ENCODE results near the gene OTOS.

DNA sequence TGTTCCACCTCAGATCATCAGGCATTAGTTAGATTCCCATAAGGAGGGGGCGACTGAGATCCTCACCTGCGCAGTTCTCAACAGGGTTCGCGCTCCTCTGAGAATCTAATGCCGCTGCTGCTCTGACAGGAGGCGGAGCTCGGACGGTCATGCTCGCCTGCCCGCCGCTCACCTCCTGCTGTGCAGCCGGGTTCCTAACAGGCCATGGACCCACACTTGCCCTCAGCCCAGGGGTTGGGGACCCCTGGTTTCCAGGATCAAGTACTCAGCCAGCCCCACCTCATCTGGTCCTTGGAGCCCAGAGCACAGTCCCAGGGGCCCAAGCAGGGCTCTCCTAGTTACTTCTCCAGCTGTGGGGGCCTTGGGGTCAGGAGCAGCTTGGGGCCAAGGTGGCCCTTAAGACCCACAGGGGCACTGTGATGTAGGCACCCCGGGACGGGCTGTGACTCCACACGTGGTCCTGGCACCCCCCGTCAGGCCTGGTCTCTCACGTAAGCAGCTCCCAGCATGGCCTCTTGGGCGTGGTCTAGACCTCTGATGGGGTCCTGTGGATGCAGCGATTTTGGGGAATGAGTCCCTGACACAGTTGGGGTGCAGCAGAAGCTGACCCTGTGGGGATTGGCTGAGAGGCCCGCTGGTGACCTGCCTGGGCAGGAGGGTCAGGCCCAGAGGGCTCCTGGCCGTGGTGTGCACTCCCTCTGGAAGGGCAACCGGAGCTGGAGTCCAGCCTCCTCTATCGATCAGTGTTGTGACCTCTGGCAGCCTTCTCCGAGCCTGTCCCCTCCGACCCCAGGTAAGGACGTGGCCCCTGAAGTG is 28.3 kb upstream of the OTOS start:
- TF ChIP-seq, protein P1, sequence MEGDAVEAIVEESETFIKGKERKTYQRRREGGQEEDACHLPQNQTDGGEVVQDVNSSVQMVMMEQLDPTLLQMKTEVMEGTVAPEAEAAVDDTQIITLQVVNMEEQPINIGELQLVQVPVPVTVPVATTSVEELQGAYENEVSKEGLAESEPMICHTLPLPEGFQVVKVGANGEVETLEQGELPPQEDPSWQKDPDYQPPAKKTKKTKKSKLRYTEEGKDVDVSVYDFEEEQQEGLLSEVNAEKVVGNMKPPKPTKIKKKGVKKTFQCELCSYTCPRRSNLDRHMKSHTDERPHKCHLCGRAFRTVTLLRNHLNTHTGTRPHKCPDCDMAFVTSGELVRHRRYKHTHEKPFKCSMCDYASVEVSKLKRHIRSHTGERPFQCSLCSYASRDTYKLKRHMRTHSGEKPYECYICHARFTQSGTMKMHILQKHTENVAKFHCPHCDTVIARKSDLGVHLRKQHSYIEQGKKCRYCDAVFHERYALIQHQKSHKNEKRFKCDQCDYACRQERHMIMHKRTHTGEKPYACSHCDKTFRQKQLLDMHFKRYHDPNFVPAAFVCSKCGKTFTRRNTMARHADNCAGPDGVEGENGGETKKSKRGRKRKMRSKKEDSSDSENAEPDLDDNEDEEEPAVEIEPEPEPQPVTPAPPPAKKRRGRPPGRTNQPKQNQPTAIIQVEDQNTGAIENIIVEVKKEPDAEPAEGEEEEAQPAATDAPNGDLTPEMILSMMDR (IDR thresholded peaks at IDR 0.05): no peak
- TF ChIP-seq EP300 (IDR thresholded peaks at IDR 0.05): no peak
